ENCODE data around the gene YAP1. TPM values are rescaled to one million over a fixed set of nuclear protein-coding genes. Genes with fewer than 3 reads are reported as not detected.

The YAP1 gene
- polyA plus RNA-seq, 3 donors: not detected

GRCh38 chr11:102216433-102217075 lies 106.3 kb downstream of the YAP1 start:
- H3K36me3 Mint-ChIP-seq: no peaks in the 10 kb centered on the region
- intact Hi-C loops (cut with micrococcal nuclease): no loop called here
- DNase-seq: no peak
- Histone ChIP-seq H4K20me1 (ENCODE audit: insufficient read depth, low read length) (no peaks in the 10 kb centered on the region), H3K4me2 (replicated peaks; ENCODE audit: extremely low read depth, low read length, poor library complexity, severe bottlenecking) (no peak overlapping the region), H2AFZ (ENCODE audit: insufficient read depth, low read depth, low read length, poor library complexity, severe bottlenecking) (no peak overlapping the region), H3K27ac (ENCODE audit: low read depth in 1 of 2, low read length in 2 of 2) (no peak overlapping the region), H3K79me2 (ENCODE audit: insufficient read depth, low read length) (no peaks in the 10 kb centered on the region), H3K4me1 (ENCODE audit: control insufficient read depth in 1 of 2, insufficient read depth in 2 of 2, low read length in 2 of 2) (no peaks in the 10 kb centered on the region), H3K9ac (ENCODE audit: insufficient read depth, low read length, poor library complexity, severe bottlenecking) (no peak overlapping the region), H3K27me3 (ENCODE audit: control insufficient read depth in 2 of 2, insufficient read depth in 2 of 2, low read length in 2 of 2) (peaks cover 3 to 4% of the 10 kb centered on the region in 2 donors), H3K4me3 (replicated peaks in 1 of 3; ENCODE audit: low read depth in 2 of 3, low read length in 3 of 3) (no peak overlapping the region), H3K9me3 (replicated peaks in 1 of 2; ENCODE audit: control insufficient read depth in 1 of 2, insufficient read depth in 1 of 2, low read length in 2 of 2) (no peaks in the 10 kb centered on the region), H3K36me3 (replicated peaks in 1 of 2; ENCODE audit: control insufficient read depth in 1 of 2, insufficient read depth in 2 of 2, low read length in 2 of 2) (no peaks in the 10 kb centered on the region)
- TF ChIP-seq, protein P1, sequence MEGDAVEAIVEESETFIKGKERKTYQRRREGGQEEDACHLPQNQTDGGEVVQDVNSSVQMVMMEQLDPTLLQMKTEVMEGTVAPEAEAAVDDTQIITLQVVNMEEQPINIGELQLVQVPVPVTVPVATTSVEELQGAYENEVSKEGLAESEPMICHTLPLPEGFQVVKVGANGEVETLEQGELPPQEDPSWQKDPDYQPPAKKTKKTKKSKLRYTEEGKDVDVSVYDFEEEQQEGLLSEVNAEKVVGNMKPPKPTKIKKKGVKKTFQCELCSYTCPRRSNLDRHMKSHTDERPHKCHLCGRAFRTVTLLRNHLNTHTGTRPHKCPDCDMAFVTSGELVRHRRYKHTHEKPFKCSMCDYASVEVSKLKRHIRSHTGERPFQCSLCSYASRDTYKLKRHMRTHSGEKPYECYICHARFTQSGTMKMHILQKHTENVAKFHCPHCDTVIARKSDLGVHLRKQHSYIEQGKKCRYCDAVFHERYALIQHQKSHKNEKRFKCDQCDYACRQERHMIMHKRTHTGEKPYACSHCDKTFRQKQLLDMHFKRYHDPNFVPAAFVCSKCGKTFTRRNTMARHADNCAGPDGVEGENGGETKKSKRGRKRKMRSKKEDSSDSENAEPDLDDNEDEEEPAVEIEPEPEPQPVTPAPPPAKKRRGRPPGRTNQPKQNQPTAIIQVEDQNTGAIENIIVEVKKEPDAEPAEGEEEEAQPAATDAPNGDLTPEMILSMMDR (IDR thresholded peaks at IDR 0.05): no peak
- H3K4me3 Mint-ChIP-seq: no peak overlapping the region
- 86% methylated on average over 1 of the region's 2 CpGs for WGBS (ENCODE audit: insufficient coverage)
- peaks cover 0 to 2% (median 0%) of the 10 kb centered on the region in 7 donors for H3K9me3 Mint-ChIP-seq
- no peak overlapping the region for H3K27ac Mint-ChIP-seq
- H3K27me3 Mint-ChIP-seq (ENCODE audit: low read depth in 3 of 3): peaks cover 9 to 13% (median 13%) of the 10 kb centered on the region in 3 donors
- no peaks in the 10 kb centered on the region for H3K4me1 Mint-ChIP-seq

DNA sequence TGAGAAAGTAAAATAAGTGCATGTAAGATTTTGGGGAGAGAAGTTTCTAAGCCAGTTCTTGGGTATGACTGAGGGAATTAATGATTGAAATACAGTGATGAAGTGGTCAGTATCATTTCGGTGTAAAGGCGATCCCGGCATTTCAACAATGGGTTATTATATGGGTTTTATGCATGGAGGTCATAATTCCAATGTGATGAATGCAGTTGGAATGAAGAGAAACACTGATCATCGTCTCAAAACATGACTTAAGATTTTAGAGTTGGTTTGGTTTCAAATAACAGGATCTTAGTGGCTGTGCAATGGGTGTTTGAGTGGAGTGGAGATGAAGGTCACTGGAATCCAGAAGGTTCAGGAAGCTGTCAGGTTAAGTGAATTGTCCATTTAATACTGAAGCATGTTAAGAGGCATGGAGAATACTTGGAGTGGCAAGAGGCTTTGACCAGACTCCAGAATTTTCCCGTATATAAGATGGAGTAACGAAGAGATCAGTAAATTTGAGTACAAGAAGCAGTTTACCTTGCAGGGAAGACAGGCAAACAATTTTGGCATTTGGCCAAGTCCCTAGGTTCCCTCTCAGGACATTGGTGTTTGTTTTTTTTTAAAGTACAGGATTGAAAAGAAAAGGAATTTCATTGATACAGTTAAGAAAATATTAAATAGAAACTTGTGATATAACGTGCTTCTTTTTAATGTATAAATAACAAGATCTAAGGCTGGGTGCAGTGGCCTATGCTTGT lies 110.7 kb downstream of the YAP1 start:
- Mint-ChIP-seq H3K9me3 (peaks cover 0 to 2% (median 0%) of the 10 kb centered on the region in 7 donors), H3K4me3 (no peak overlapping the region), H3K27ac (no peak overlapping the region), H3K4me1 (no peaks in the 10 kb centered on the region), H3K27me3 (ENCODE audit: low read depth in 3 of 3) (peaks cover 2 to 8% (median 6%) of the 10 kb centered on the region in 3 donors), H3K36me3 (no peaks in the 10 kb centered on the region)
- 96% methylated on average over 6 of the region's 7 CpGs for WGBS (ENCODE audit: insufficient coverage)
- no peak overlapping the region for H3K4me3 ChIP-seq (replicated peaks in 1 of 3; ENCODE audit: low read depth in 2 of 3, low read length in 3 of 3)
- H2AFZ ChIP-seq (ENCODE audit: insufficient read depth, low read depth, low read length, poor library complexity, severe bottlenecking): no peak overlapping the region
- TF ChIP-seq, protein P1 (IDR thresholded peaks at IDR 0.05): no peak
- no peaks in the 10 kb centered on the region for H3K4me1 ChIP-seq (ENCODE audit: control insufficient read depth in 1 of 2, insufficient read depth in 2 of 2, low read length in 2 of 2)
- no peak overlapping the region for H3K9ac ChIP-seq (ENCODE audit: insufficient read depth, low read length, poor library complexity, severe bottlenecking)
- DNase-seq: no peak
- H3K36me3 ChIP-seq (replicated peaks in 1 of 2; ENCODE audit: control insufficient read depth in 1 of 2, insufficient read depth in 2 of 2, low read length in 2 of 2): no peaks in the 10 kb centered on the region
- peaks cover 3 to 4% of the 10 kb centered on the region in 2 donors for H3K27me3 ChIP-seq (ENCODE audit: control insufficient read depth in 2 of 2, insufficient read depth in 2 of 2, low read length in 2 of 2)
- H4K20me1 ChIP-seq (ENCODE audit: insufficient read depth, low read length): no peaks in the 10 kb centered on the region
- H3K27ac ChIP-seq (ENCODE audit: low read depth in 1 of 2, low read length in 2 of 2): no peak overlapping the region
- intact Hi-C loops (cut with micrococcal nuclease): no loop called here
- H3K4me2 ChIP-seq (replicated peaks; ENCODE audit: extremely low read depth, low read length, poor library complexity, severe bottlenecking): no peak overlapping the region
- H3K79me2 ChIP-seq (ENCODE audit: insufficient read depth, low read length): no peaks in the 10 kb centered on the region
- H3K9me3 ChIP-seq (replicated peaks in 1 of 2; ENCODE audit: control insufficient read depth in 1 of 2, insufficient read depth in 1 of 2, low read length in 2 of 2): no peaks in the 10 kb centered on the region

Measured in CD14-positive monocyte (primary cell).